HepG2 (cell line): ENCODE data around the gene C2orf81. TPM values are rescaled to one million over a fixed set of nuclear protein-coding genes. Genes with fewer than 3 reads are reported as not detected.

Experiments
- FOXK1 ChIP-seq: sonication (generic); formaldehyde crosslinking; IDR thresholded peaks from 2 replicates; pipeline ENCODE4 v1.4.0; 2020; ENCODE audit warnings: low read depth, missing genetic modification reagents, borderline replicate concordance
- KIAA2018 ChIP-seq: sonication (generic); formaldehyde crosslinking; IDR thresholded peaks from 2 replicates; pipeline ENCODE4 v1.5.0; 2020; ENCODE audit warnings: mild to moderate bottlenecking, missing genetic modification reagents, borderline replicate concordance
- KLF13 ChIP-seq: sonication (generic); formaldehyde crosslinking; IDR thresholded peaks from 2 replicates; pipeline ENCODE4 v1.4.0; 2020; ENCODE audit warnings: mild to moderate bottlenecking, missing genetic modification reagents
- MYNN ChIP-seq: sonication (generic); formaldehyde crosslinking; IDR thresholded peaks from 2 replicates; pipeline ENCODE4 v1.4.0; 2020; ENCODE audit warnings: mild to moderate bottlenecking, low read depth, missing genetic modification reagents
- THRA ChIP-seq: sonication (generic); formaldehyde crosslinking; IDR thresholded peaks from 2 replicates; pipeline ENCODE4 v1.4.0; 2020; ENCODE audit warnings: missing genetic modification reagents, borderline replicate concordance
- YY1 ChIP-seq: IDR thresholded peaks from 2 replicates; pipeline ENCODE4 v1.6.1; 2011; ENCODE audit warnings: low read length, low read depth, moderate library complexity, mild to moderate bottlenecking; ENCODE audit not compliant: insufficient read depth, insufficient replicate concordance
- ZMYM3 ChIP-seq: sonication (generic); formaldehyde crosslinking; IDR thresholded peaks from 2 replicates; pipeline ENCODE4 v1.5.1; 2020; ENCODE audit warnings: mild to moderate bottlenecking, missing genetic modification reagents
- ZNF280B ChIP-seq: sonication (generic); formaldehyde crosslinking; IDR thresholded peaks from 2 replicates; pipeline ENCODE4 v1.5.0; 2020; ENCODE audit warnings: missing genetic modification reagents, mild to moderate bottlenecking, borderline replicate concordance
- ZSCAN22 ChIP-seq: sonication (generic); formaldehyde crosslinking; IDR thresholded peaks from 2 replicates; pipeline ENCODE4 v1.4.0; 2020; ENCODE audit warnings: mild to moderate bottlenecking, missing genetic modification reagents
- polyA plus RNA-seq, 8 experiments: library from polyadenylated mRNA; depleted of rRNA in 3 of 8; stranded (reverse) in 7 of 8; unstranded in 1 of 8; fragments of >200 nt; fragmentation: Illumina TruSeq in 4 of 8; extraction: Trizol in 4 of 8; gene quantifications; 2 replicates each; pipeline versions ENCODE4 v1.2.1 to v1.2.3, GENCODE V29; 2011 to 2016; ENCODE audit warnings: low read depth in 4 of 8, missing spikeins in 1 of 8, mixed read lengths in 1 of 8; ENCODE audit not compliant: insufficient read depth in 1 of 8
- total RNA-seq, 5 experiments: library from RNA; depleted of rRNA; stranded (reverse); fragments of >200 nt; fragmentation: Illumina TruSeq; extraction: Trizol; gene quantifications; 2 replicates each; pipeline ENCODE4 v1.2.3, GENCODE V29; 2016; ENCODE audit warnings: low read depth in 1 of 5
- TF ChIP-seq, protein P1 (sequence below): sonication (generic); formaldehyde crosslinking; IDR thresholded peaks from 2 replicates; pipeline ENCODE4 v1.5.1; 2020; ENCODE audit warnings: missing genetic modification reagents, mild to moderate bottlenecking, borderline replicate concordance
- TF ChIP-seq, protein P2 (sequence below): sonication (generic); formaldehyde crosslinking; IDR thresholded peaks from 2 replicates; pipeline ENCODE4 v1.8.0; 2022; ENCODE audit warnings: missing genetic modification reagents, mild to moderate bottlenecking, moderate library complexity, borderline replicate concordance

C2orf81 gene
- total and polyA plus RNA-seq, 2 of the 13 experiments (the other 11 are each of a cell fraction or from before 2014, with no cell fraction given): 0.15 to 0.17 TPM

DNA sequence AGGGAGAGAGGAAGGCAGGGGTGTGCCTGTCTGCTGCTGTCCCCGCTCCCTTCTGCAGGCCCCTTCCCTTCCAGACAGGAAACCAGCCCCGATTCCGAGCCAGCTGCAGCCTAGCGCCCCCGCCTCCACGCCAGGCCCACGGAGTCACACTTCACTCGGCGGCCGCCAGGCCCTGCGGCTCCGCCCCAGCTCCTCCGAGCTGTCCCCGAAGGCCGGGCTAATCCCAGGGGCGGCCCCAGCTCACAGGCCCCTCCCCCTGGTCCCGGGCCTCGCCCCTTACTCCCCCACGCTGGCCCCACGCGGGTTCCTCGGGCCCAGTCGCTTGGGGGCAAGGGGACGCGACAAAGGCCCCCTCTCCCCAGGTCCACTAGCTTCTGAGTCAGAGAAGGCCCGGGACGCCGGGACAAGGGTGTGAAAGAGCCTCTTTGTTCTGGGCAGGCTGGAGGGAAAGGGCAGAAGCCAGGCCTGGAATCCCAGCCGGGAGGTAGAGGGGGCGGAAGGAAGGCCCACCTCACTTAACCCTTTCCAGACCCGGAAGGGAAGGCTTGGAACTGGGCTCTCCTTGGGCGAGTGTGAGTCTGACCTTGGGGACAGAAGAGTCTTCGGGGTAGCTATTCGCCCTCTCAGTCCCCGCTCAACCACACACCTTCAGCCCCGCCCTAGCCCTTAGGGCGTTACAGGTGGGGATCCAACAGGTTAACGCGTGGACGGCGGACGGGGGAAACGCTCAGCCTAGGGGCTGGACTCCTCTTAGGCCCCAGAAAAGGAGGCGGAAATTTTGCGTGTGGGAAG lies 19.2 kb upstream of the C2orf81 start (continued):
- TF ChIP-seq ZNF280B (CRISPR knock-in tag) (peak; percentile 56), MYNN (CRISPR knock-in tag) (peak; percentile 31; the same call in 1 of the 2 replicates), KIAA2018 (CRISPR knock-in tag) (0 out of 2 replicates have a peak, but pooled peaks have one; percentile 53), ZMYM3 (CRISPR knock-in tag) (peak; percentile 79; the same call in 1 of the 2 replicates), THRA (peak; percentile 77; the same call in 1 of the 2 replicates), ZSCAN22 (peak; percentile 50; the same call in 1 of the 2 replicates), FOXK1 (CRISPR knock-in tag) (0 out of 2 replicates have a peak, but pooled peaks have one; percentile 56), YY1 (peak; percentile 40), KLF13 (peak; percentile 54; the same call in 1 of the 2 replicates)
- TF ChIP-seq, protein P1, sequence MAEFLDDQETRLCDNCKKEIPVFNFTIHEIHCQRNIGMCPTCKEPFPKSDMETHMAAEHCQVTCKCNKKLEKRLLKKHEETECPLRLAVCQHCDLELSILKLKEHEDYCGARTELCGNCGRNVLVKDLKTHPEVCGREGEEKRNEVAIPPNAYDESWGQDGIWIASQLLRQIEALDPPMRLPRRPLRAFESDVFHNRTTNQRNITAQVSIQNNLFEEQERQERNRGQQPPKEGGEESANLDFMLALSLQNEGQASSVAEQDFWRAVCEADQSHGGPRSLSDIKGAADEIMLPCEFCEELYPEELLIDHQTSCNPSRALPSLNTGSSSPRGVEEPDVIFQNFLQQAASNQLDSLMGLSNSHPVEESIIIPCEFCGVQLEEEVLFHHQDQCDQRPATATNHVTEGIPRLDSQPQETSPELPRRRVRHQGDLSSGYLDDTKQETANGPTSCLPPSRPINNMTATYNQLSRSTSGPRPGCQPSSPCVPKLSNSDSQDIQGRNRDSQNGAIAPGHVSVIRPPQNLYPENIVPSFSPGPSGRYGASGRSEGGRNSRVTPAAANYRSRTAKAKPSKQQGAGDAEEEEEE (CRISPR knock-in tag): no peak
- TF ChIP-seq, protein P2, sequence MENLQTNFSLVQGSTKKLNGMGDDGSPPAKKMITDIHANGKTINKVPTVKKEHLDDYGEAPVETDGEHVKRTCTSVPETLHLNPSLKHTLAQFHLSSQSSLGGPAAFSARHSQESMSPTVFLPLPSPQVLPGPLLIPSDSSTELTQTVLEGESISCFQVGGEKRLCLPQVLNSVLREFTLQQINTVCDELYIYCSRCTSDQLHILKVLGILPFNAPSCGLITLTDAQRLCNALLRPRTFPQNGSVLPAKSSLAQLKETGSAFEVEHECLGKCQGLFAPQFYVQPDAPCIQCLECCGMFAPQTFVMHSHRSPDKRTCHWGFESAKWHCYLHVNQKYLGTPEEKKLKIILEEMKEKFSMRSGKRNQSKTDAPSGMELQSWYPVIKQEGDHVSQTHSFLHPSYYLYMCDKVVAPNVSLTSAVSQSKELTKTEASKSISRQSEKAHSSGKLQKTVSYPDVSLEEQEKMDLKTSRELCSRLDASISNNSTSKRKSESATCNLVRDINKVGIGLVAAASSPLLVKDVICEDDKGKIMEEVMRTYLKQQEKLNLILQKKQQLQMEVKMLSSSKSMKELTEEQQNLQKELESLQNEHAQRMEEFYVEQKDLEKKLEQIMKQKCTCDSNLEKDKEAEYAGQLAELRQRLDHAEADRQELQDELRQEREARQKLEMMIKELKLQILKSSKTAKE (CRISPR knock-in tag): peak; percentile 86
